NCI-H1436 (cell line): ENCODE data around the gene APEX2.
"Not testable (repeated sequence)": the region's sequence is repeated elsewhere in the genome, so short reads cannot be mapped to it uniquely, and the experiment has no call there.

Experiments
- DNase-seq: peaks from one replicate; lab custom pipeline; 2025; lab: John Stamatoyannopoulos, UW

APEX2 gene, protein sequence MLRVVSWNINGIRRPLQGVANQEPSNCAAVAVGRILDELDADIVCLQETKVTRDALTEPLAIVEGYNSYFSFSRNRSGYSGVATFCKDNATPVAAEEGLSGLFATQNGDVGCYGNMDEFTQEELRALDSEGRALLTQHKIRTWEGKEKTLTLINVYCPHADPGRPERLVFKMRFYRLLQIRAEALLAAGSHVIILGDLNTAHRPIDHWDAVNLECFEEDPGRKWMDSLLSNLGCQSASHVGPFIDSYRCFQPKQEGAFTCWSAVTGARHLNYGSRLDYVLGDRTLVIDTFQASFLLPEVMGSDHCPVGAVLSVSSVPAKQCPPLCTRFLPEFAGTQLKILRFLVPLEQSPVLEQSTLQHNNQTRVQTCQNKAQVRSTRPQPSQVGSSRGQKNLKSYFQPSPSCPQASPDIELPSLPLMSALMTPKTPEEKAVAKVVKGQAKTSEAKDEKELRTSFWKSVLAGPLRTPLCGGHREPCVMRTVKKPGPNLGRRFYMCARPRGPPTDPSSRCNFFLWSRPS

DNA sequence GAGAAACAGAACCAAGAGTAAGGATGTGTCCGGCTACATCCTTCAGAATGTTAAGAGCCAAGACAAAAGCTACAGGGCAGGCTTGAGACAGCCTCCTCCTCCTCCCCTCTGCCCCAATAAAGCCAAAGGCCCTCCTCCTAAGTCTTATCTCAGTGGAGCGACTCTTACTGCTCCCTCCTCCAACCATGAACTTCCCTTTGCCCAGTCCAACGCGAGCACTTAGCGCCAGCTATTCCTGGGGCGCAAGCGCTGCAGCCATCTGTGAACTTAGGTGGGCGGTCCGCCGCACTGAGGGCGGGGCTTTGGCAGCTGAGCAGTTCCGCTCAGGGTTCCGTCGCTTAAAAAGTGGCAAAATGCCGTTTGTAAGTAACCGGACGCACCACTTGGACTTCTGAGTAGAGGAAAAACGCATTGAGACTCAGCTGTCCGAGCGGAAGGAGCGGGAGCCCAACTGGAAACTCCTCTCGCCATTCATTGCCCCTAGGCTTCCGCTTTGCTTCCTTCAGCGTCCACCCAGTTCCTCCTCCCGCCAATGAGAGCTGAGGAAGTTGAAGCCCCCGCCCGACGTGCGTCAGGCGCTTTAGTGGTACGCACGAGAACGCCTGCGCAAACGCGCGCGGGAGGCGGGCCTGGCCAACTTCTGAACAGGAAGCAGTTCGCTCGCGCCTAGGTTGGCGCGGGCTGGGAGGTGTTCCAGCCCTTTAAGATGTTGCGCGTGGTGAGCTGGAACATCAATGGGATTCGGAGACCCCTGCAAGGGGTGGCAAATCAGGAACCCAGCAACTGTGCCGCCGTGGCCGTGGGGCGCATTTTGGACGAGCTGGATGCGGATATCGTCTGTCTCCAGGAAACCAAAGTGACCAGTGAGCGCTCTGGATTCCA is at the start of gene APEX2:
Gene APEX2, plus strand, starts transcription at position 647 of the 882 bp plus-strand sequence. Its CDS starts 60 bp downstream, at position 707.
- peak; percentile 92 for DNase-seq

DNA sequence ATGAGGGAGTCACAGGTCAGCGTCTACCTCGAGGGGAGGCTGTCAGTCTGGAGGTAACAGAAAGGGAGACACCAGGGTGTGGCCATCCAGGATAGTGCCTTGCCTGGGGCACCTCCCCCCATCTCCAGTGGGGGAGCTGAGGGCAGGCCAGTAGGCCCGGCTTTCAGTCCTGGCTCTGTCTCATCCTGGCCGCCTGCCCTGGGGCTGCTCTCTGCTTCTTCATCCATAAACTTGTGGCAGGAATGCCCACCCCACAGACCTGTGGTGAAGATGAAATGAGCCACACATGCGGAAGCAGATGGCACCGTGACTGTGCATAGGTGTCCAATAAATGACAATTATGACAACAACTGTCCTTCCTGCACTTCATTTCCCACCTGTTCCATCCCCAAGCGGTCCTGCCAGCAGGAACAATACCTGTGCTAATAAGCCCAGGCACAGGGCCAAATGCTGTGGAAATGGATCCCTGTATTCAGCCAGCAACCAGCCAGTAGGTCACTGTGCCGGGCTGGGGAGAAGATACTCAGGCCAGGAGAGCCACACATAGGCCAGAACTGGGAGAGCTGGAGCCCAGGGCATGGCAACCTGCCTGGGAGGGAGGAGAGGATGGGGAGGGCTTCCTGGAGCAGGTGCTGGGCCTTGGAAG is 49.3 kb upstream of the APEX2 start:
- peak; percentile 49 for DNase-seq

DNA sequence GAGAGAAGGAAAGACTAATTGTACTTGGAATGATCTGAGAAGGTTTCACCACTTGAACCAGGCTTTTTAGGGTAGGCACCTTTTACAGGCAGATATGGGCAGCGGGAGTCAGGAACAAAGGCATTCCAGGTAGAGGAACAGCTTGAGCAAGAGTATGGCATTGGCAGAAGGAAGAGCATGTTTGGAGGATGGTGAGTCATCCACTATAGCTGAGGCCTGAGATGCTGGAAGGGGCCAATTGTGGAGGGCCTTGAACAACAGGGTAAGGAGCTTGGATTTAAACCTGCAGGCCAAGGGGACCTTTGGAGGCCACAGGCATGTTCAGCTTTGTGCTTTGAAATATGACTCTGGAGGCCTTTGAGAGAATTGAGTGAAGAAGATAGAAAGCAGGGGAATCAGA is 38.4 kb upstream of the APEX2 start:
- no peak for DNase-seq

DNA sequence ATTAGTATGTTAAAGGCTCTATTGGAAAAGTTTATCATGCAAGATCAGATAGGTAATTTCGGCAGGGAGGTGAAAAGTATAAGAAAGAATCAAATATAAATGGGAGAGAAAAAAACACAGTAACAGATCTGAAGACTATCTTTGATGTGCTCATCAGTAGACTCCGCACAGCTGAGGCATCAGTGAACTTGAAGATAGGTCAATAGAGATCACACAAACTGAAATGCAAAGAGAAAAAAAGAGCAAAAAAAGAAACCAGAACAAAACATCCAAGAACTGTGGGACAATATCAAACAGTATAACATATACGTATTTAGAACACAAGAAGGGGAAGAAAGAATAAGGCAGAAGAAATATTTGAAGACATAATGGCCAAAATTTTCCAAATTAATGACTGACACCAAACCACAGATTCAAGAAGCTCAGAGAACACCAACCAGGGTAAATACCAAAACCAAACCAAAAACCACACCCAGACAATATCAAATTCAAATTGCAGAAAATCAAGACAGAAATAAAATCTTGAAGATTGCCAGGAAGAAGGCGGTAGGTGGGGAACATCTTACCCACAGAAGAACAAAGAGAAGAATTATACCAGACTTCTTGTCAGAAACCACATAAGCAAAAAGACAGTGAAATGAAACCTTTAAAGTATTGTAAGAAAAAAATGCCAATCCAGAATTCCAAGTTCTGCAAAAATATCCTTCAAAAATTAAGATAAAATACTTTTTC is 35.2 kb upstream of the APEX2 start:
- DNase-seq = no peak

DNA sequence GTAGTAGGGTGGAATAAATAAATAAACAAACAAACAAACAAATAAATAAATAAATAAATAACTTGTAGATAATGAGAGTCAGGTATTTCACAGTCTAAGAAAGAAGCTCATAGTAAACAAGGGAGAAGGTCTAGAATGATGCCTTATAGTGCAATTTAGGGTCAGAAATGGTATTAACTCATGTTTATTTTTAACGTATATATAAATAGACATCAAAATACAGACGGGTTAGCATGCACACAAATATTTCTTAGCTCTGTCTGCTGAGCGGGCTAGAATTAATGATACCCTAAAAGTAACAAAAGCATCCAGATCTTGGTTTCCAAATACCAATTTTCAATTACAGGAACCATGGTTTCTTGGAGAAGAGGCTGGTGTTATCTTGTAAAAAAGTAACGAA is 22.8 kb upstream of the APEX2 start:
- no peak for DNase-seq

DNA sequence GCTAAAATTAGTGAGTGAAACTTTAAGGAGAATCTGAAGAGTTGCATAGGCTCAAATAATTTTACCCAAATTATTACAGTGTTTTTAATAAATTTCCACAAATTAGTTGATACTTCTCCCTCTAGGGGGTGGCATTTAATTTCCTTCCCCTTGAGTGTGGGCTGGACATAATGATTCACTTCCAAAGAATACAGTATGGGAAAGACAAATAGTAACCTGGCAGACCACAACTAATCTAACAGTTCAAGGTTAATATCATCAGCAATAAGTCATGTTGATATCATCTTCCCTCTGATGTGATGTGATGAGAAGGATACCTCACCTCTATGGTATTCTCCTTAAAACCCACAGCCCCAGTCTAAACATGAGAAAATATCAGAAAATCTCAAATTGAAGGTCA is 21.7 kb upstream of the APEX2 start:
- DNase-seq = no peak

DNA sequence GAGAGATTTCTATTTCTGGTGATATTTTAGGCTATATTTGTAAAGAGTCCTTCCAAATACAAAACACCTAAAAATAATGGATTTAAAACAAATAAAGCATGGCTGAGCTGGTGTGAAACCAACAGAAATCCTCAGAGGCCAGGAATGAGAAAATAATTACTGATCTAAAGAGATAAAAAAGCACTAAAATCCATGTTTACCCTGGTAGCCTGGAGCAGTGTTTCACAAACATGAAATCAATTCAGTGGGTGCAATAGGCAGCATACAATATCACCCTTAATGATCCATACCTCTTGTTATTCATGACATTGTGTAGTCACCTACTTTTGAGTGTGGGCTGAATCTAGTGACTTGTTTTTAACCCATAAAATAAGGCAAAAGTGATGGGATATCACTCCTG is 20.7 kb upstream of the APEX2 start:
- DNase-seq = no peak

DNA sequence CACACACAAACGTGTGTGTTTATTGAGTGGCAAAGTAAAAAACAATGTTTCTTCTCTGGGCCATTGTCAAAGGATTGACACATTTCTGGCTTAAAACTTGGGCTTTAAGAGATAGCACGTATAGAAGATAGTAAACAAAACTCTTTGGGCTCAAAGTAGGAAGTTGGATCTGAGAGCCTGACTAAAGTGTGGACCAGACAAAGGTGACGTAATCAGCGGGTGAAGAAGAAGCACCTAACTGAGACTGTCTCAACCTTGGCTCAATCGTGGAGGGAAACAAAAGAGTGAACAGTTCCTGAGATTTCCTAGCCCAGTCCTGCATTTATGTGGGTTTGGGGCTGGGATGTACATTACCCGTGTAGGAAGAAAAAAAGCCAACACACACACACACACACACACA is 19.8 kb upstream of the APEX2 start:
- no peak for DNase-seq

DNA sequence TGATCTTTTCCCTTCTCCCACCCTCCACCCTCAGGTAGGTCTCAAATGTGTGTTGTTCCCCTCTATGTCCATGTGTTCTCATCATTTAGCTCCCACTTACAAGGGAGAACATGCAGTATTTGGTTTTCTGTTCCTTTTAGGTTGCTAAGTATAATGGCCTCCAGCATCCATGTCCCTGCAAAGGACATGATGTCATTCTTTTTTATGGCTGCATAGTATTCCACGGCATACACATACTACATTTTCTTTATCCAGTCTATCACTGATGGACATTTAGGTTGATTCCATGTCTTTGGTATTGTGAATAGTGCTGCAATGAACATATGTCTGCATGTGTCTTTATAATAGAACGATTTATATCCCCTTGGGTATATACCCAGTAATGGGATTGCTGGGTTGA is 16.9 kb upstream of the APEX2 start:
- DNase-seq = not testable (repeated sequence)

DNA sequence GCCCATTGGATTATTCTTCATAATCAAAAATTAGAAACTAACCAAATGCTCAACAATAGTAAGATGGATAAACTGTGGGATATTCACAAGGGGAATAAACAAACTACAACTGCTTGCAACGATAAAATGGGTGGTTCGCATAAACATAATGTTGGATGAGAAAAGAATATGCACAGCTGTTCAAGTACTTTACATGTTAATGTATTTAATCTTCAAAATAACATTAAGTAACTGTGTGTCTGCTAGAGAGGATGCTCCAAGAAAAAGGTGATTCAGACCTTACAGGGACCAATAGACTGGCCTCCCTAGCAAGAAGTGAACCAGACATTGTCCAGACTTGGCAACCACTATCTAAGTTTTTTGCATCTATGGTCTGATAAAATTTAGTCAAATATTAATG is 8.5 kb upstream of the APEX2 start:
- DNase-seq = no peak

DNA sequence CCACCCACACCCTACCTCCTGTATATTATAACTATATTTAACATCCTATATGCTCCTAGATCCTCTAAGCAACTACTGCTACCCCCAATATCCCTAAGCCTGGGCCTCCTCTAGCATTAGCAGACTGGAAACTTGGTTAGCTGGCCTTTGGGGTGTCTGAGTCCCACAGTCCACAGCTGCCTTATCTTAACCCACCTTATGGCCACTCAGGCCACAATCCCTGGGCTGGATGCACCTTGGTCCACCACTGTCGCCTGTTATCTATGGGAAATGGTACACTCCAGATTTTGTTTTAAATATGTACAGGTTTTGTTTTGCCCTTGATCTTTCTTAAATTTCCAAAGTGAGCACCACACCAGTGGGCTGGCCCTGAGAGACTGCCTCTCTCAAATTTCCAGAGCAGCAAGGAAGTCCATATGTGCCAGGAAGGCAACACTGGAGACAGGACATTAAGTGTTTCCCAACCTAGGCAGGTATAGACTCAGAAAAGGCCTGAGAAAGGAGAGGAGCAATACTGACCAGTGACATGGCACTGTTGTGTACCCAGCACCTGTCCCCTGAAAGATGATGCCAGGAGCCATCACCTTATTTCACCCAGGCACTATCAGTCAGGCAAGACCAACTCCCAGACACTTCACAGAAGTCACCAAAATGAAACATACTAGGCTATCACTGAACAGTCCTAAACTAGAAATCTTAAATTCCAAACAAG is 7.1 kb upstream of the APEX2 start:
- DNase-seq = no peak

DNA sequence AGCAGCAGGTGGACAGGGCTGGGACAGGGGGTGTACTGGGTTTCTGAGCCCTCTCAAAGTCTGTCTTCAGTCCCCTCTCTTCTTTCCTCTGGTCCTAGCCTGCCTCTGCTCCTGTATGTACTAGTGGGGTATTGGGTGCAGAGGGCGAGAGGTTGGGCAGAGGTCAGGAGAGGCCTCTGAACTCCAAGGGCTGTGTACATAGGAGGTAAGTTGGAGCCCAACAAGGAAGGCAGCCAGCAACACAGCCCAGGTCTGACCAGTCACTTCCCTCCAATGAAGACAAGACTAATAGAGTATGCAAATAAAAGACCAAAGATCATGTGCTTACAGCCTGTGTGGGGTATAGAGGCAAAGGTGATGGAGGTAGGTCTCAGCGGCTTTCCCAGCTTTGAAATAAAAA is 6.1 kb upstream of the APEX2 start, which contains the start of gene PFKFB1:
Gene PFKFB1, minus strand, starts transcription at position 90 of the 400 bp plus-strand sequence. CDS start 181 bp downstream, outside the sequence.
- no peak for DNase-seq

DNA sequence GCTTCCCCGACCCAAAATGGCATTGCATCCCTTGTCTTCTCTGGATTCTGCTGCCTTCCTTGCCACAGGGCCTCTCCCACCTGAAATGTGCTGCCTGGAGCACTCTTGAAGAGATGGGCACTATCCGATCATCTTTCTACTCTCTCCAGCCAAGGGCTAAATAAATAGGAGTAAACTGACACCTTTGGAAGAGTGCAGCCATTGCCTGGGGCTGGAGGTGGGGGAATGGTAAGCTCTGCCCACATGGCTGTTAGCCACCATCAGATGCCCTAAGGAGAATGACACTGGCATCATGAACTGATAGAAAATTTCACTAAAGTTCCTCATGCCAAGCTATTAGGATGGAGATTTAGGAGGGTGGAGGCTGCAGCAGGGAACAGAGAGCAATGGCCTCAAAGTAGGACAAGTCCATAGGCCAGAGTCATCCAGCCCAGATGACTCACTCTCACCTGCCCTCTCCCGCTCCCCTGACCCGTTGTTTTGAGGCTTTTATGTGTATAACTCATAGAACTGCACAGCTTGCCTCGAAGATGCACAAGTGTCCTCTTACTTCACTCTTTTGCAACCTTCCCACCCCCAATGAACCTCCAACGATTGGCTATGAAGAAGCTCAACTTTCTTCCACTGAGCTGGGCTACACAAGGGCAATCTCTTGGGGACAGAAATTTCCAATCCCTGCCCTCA is 5.4 kb upstream of the APEX2 start:
- DNase-seq = no peak

DNA sequence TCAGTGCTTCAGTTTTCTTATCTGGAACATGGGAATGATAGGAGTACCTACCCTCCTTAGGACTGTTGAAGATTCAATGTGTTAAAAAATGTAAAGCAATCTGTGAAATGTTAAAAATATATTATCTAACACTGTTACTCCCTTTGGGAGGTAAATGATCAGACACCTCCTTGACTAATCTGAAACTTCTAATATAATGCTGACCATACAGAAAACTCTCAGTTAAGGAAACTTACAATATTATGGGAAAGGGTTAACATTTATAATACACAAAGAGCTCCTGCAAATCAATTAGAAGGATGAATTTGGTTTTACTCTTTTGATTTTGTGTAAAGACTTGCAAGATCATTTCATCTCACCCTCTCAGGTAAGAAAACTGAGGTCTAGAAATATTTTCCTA is 4.5 kb upstream of the APEX2 start:
- no peak for DNase-seq

DNA sequence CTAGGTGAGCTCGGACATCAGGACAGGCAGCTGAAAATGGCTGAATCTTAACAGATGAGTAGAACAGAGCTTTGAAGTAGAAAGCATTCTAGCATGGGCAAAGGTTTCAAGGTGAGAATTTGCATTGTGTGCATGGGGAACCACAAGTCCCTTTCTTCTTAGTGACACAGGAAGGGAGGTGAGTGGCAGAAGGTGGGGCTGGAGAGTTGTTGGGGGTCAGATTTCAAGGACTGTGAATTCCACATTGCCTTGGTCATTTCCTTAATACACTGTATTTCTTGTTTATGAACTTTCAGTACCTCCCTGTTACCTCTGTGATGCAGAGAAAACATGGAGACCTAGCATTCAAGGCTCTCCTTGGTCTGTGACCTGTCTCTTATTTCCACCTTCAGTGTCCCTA is 4.1 kb downstream of the APEX2 start:
- DNase-seq = no peak

DNA sequence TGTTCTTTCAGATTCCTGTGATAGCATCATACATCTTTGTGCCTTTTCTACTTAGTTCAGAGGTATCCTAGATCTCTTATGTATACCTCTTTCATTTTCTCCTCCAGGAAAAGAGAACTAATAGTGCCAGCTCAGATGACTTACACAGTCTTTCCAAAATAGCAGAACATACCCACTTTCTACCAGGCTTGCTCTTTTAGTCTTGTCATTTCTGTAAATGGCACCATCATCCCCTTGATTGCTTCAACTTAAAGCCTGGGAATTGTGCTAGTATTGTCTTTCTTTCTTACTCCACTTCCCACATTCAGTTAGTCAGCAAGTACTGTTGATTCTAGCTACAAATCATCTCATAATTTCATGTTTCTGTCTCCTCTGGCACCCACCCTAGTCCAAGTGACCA is 5.1 kb downstream of the APEX2 start:
- DNase-seq = no peak

DNA sequence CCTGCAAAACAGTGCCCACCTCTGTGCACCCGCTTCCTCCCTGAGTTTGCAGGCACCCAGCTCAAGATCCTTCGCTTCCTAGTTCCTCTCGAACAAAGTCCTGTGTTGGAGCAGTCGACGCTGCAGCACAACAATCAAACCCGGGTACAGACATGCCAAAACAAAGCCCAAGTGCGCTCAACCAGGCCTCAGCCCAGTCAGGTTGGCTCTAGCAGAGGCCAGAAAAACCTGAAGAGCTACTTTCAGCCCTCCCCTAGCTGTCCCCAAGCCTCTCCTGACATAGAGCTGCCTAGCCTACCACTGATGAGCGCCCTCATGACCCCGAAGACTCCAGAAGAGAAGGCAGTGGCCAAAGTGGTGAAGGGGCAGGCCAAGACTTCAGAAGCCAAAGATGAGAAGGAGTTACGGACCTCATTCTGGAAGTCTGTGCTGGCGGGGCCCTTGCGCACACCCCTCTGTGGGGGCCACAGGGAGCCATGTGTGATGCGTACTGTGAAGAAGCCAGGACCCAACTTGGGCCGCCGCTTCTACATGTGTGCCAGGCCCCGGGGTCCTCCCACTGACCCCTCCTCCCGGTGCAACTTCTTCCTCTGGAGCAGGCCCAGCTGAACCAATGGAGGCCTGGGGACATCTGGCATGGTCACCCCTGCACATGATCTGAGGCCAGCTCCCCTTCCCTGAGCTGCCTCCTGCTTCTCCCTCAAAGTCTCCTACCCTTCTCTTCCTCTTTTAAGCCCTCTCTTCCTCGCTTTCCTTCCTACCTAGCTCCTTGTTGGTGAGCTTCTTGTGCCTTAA is 6.9 kb downstream of the APEX2 start:
- DNase-seq = no peak

DNA sequence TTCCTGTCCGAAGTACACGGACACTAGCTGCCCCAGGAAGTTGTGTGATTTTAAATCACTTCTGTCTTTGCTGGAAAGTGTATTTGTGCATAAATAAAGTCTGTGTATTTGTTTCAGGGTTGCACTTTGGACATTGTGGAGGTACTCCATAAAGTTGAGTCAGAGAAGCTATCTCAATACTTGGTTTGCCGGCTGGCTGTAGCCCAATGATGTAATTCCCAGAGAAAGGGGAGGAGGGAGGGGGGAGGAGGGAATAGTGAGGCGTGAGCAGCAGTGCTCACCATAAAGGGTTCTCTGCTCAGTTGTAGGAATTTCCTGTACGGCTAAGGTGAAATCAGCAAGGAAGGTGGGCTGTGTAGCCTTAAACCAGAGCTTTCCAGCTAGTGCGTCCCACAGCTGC is 7.5 kb downstream of the APEX2 start:
- DNase-seq = no peak

DNA sequence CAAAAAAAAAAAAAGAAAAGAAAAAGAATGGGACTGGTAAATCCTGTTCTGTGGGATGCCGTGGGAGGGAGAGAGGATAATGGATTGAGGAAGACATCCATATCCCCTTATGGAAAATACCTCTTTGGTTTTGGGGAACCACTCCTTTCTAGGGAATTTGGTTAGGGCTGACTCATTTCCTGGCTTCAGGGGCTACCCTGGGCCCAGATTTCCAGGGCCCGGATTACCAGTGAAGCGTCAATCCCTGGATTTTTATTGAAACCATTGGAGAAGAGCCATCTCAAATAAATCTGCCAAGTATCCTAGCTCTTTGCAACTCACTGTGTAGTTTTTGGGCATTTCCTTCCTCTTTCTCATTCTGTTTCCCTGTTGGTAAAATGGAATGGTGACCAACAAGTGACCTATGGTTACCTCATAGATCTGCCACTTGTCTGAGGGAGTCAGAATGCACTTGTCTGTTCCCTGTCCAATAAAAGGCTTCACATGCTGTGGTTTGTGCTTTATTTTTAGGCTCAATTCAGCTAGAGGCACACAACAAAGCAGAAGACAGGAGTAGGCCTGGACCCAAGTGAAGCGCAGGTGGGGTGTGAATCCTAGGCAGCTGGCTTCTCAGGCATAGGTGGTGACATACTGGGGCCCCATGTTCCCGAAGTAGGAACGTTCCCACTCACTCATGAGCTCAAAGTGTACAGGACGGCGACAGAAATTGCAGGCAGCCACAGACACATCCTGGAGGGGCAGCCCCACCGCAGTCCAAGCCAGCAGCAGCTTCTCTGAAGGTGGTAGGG is 8.6 kb downstream of the APEX2 start:
- no peak for DNase-seq
